Lower lobe of right lung (tissue), 2 donors: ENCODE data around the gene UBC. TPM values are rescaled to one million over a fixed set of nuclear protein-coding genes. Genes with fewer than 3 reads are reported as not detected.

Experiments used
- ATAC-seq, 2 donors: fragments of 200-7000 bp; cut with Tn5 transposase; one replicate each; pipeline ENCODE4 v1.9.1; 2020 to 2022; ENCODE audit warnings: mild to moderate bottlenecking in 2 of 2, moderate library complexity in 2 of 2
- DNase-seq: peaks from one replicate; pipeline ENCODE4 v3.0.0-alpha.2; 2020
- H3K27ac ChIP-seq: fragments of 200-600 bp; one replicate; pipeline ENCODE4 v1.8.0; 2022
- H3K27me3 ChIP-seq: fragments of 200-600 bp; one replicate; pipeline ENCODE4 v1.8.0; 2022; ENCODE audit warnings: low read depth
- H3K36me3 ChIP-seq: fragments of 200-600 bp; one replicate; pipeline ENCODE4 v1.8.0; 2022; ENCODE audit warnings: mild to moderate bottlenecking
- H3K4me1 ChIP-seq: fragments of 200-600 bp; one replicate; pipeline ENCODE4 v1.8.0; 2022
- H3K4me3 ChIP-seq: fragments of 200-600 bp; one replicate; pipeline ENCODE4 v1.8.0; 2022; ENCODE audit warnings: mild to moderate bottlenecking
- H3K9me3 ChIP-seq: fragments of 200-600 bp; one replicate; pipeline ENCODE4 v1.8.0; 2022
- CTCF ChIP-seq: fragments of 200-600 bp; IDR thresholded peaks from one replicate; pipeline ENCODE4 v1.8.0; 2022; ENCODE audit warnings: antibody characterized with exemption, mild to moderate bottlenecking
- intact Hi-C: fragments of 100-400 bp; cut with DNase I; formaldehyde crosslinking; loops from one replicate; pipeline ENCODE4 v1.11.0; 2022
- long read RNA-seq: library from polyadenylated mRNA; unstranded; transcript quantifications from one replicate; pipeline ENCODE4 v2.0.0, GENCODE V29; 2021
- total RNA-seq: library from RNA; stranded (reverse); fragmentation: NEBNext Ultra II Directional; extraction: Animal tissue kit (Norgen Biotek cat#: 25700); gene quantifications from one replicate; pipeline ENCODE4 v1.2.1, GENCODE V29; 2021
- donor health status: DM: no; HTN: yes; CAD: no; lungs with severe emphysema.

The UBC gene
- total RNA-seq: 977 TPM
- long read RNA-seq, transcript UBC-205 (1 exons, 3,745 nt): minor isoform, 227 of 938 reads
- long read RNA-seq, transcript UBC-201 (2 exons, 2,688 nt): major isoform, 704 of 938 reads
- long read RNA-seq, partial matches to known transcripts: 0 of 938 reads
- long read RNA-seq, other reads (novel, unspliced or antisense): 4 of 938 reads

GRCh38 chr12:124914392-124915238 is at the start of gene UBC:
Gene UBC, minus strand, starts transcription at chr12:124914650. Its CDS starts 879 bp downstream, at chr12:124913771.
- Histone ChIP-seq H3K36me3 (peaks cover 31% of the 10 kb centered on the region), H3K27me3 (no peaks in the 10 kb centered on the region), H3K4me1 (peaks cover 69% of the 10 kb centered on the region), H3K4me3 (peak within 1 kb of the TSS; percentile 91), H3K27ac (peak within 1 kb of the TSS; percentile 100), H3K9me3 (no peaks in the 10 kb centered on the region)
- intact Hi-C loops: no loop called here
- TF ChIP-seq CTCF: peak; percentile 16
- peak; percentile 91 for DNase-seq
- peak; percentile 76 to 87 for ATAC-seq

GRCh38 chr12:124963211-124963610 is 48.8 kb upstream of the UBC start:
- no peak overlapping the region for H3K4me3 ChIP-seq
- no peaks in the 10 kb centered on the region for H3K9me3 ChIP-seq
- H3K36me3 ChIP-seq: peaks cover 98% of the 10 kb centered on the region
- no peaks in the 10 kb centered on the region for H3K4me1 ChIP-seq
- TF ChIP-seq CTCF: no peak
- no peaks in the 10 kb centered on the region for H3K27me3 ChIP-seq
- ATAC-seq: no peak
- no peak for DNase-seq
- intact Hi-C loops: no loop called here
- no peak overlapping the region for H3K27ac ChIP-seq

GRCh38 chr12:124961055-124961454 is 46.6 kb upstream of the UBC start:
- TF ChIP-seq CTCF: no peak
- ATAC-seq: peak in 1 of 2 donors; percentile 22
- no peaks in the 10 kb centered on the region for H3K4me1 ChIP-seq
- no peaks in the 10 kb centered on the region for H3K27me3 ChIP-seq
- no peak overlapping the region for H3K4me3 ChIP-seq
- H3K36me3 ChIP-seq: peaks cover 96% of the 10 kb centered on the region
- H3K27ac ChIP-seq: no peak overlapping the region
- intact Hi-C loops: no loop called here
- DNase-seq: no peak
- H3K9me3 ChIP-seq: no peaks in the 10 kb centered on the region

DNA sequence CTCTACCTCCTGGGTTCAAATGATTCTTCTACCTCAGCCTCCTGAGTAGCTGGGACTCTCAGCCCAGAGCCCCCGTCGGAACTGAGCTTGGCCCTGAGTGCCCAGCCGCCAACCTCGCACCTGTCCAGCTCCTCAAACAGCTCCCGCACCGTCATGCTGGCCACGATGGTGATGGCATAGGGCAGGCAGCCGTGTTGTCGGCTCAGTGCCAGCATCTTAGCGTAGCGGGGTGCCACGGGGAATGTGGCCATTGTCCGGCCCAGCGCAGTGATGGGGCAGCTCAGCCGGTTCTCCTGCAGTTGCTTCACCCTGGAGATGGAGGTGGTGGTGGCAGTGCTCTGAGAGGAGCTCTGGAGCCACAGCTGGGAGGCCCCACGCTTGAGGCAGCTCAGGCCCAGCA is 42.1 kb upstream of the UBC start:
- Histone ChIP-seq H3K4me3 (no peak overlapping the region), H3K36me3 (peaks cover 98% of the 10 kb centered on the region), H3K27ac (no peak overlapping the region), H3K27me3 (no peaks in the 10 kb centered on the region), H3K4me1 (no peaks in the 10 kb centered on the region), H3K9me3 (no peaks in the 10 kb centered on the region)
- intact Hi-C loops: no loop called here
- DNase-seq: no peak
- ATAC-seq: no peak
- TF ChIP-seq CTCF: no peak

DNA sequence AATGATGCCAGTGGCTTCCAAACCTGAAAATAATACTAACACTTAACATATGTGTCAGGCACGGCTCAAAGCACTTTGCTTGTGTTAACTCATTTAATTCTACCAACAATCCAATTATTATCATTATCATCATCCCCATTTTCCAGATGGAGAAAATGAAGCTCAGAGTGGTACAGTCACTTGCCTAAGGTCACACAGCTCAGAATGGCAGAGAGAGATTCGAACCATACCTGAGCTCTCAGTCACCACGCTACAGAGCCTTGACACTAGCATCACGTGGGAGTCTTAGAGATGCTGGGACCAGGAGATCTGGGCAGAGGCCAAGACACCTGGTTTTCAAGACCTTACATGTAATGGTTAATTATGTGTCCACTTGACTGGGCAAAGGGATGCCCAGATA is 40.3 kb upstream of the UBC start:
- DNase-seq (no peak), ATAC-seq (no peak)
- no peaks in the 10 kb centered on the region for H3K27me3 ChIP-seq
- no peak overlapping the region for H3K4me3 ChIP-seq
- no peak overlapping the region for H3K27ac ChIP-seq
- peaks cover 95% of the 10 kb centered on the region for H3K36me3 ChIP-seq
- no peak for TF ChIP-seq CTCF
- no peaks in the 10 kb centered on the region for H3K9me3 ChIP-seq
- intact Hi-C loops: no loop called here
- H3K4me1 ChIP-seq: no peaks in the 10 kb centered on the region
